K562 (cell line): ENCODE results near the gene NFIB. TPM values are rescaled to one million over a fixed set of nuclear protein-coding genes. Genes with fewer than 3 reads are reported as not detected.

Experiments
- MAFK ChIP-seq: IDR thresholded peaks from 2 replicates; pipeline ENCODE4 v1.6.1; 2011; ENCODE audit warnings: low read length, improper control_type of control experiment
- SAFB2 ChIP-seq: fragments of 200-400 bp; formaldehyde crosslinking; IDR thresholded peaks from 2 replicates; pipeline ENCODE4 v1.6.1; 2018; ENCODE audit warnings: borderline replicate concordance, low read length, low read depth, moderate library complexity; ENCODE audit not compliant: severe bottlenecking
- TEAD2 ChIP-seq: fragments of 450-650 bp; IDR thresholded peaks from 2 replicates; pipeline ENCODE4 v1.6.1; 2016; ENCODE audit warnings: missing genetic modification characterization, control low read depth, missing compliant biosample characterization
- ZNF436 ChIP-seq: fragments of 250-450, 450-650 bp; sonication (Bioruptor Pico); formaldehyde crosslinking; IDR thresholded peaks from 2 replicates; pipeline ENCODE4 v1.7.0; 2020; ENCODE audit warnings: mild to moderate bottlenecking
- polyA plus RNA-seq, 8 experiments: library from polyadenylated mRNA; depleted of rRNA in 4 of 8; stranded (reverse) in 5 of 8; unstranded in 3 of 8; fragments of >200 nt; fragmentation: Nextera tagmentation in 2 of 8; fragmentation: Illumina TruSeq in 1 of 8; extraction: Ambion mirVana in 2 of 8; extraction: Trizol in 1 of 8; gene quantifications; 2 replicates each; pipeline versions ENCODE4 v1.2.1 to v1.2.3, GENCODE V29; 2011 to 2014; ENCODE audit warnings: inconsistent platforms in 1 of 8, missing spikeins in 1 of 8
- total RNA-seq, 7 experiments: library from RNA; depleted of rRNA in 6 of 7; stranded (reverse); fragments of >200 nt in 6 of 7; fragmentation: Illumina TruSeq in 2 of 7; extraction: Trizol in 2 of 7; gene quantifications; 2 replicates each; pipeline versions ENCODE4 v1.2.1 to v1.2.3, GENCODE V29; 2011 to 2021; ENCODE audit warnings: low replicate concordance in 1 of 7
- TF ChIP-seq, protein P1 (sequence below), 2 experiments: fragments of 450-650 bp; formaldehyde crosslinking in 1 of 2; IDR thresholded peaks; 2 replicates each; pipeline versions ENCODE4 v1.4.0 to v1.6.1; 2014 to 2020; ENCODE audit warnings: mild to moderate bottlenecking in 2 of 2, borderline replicate concordance in 1 of 2, low read depth in 1 of 2

The NFIB gene
- total and polyA plus RNA-seq, 9 of the 15 experiments (the other 6 are each of a cell fraction or from before 2014, with no cell fraction given) = 1.2 to 3.3 (median 1.9) TPM

DNA sequence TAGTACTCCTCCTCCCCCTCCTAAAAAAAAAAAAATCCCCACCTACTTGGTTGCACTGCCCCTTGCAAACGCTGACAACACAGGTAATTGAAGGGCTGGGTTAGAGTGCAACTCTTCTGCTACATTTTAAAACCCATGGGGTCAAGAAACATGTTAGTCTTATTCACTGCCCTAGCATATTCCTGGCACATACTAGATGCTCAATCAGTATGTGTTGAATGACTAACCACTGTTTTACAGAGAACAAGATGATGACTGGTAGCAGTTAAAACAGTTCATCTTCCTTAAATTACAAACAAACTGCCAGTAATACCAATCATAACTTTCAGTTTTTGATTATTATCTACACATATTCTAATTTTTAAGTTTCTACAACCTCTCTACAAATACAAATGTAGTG lies 124.4 kb downstream of the NFIB start (continued):
- TF ChIP-seq, protein P1, sequence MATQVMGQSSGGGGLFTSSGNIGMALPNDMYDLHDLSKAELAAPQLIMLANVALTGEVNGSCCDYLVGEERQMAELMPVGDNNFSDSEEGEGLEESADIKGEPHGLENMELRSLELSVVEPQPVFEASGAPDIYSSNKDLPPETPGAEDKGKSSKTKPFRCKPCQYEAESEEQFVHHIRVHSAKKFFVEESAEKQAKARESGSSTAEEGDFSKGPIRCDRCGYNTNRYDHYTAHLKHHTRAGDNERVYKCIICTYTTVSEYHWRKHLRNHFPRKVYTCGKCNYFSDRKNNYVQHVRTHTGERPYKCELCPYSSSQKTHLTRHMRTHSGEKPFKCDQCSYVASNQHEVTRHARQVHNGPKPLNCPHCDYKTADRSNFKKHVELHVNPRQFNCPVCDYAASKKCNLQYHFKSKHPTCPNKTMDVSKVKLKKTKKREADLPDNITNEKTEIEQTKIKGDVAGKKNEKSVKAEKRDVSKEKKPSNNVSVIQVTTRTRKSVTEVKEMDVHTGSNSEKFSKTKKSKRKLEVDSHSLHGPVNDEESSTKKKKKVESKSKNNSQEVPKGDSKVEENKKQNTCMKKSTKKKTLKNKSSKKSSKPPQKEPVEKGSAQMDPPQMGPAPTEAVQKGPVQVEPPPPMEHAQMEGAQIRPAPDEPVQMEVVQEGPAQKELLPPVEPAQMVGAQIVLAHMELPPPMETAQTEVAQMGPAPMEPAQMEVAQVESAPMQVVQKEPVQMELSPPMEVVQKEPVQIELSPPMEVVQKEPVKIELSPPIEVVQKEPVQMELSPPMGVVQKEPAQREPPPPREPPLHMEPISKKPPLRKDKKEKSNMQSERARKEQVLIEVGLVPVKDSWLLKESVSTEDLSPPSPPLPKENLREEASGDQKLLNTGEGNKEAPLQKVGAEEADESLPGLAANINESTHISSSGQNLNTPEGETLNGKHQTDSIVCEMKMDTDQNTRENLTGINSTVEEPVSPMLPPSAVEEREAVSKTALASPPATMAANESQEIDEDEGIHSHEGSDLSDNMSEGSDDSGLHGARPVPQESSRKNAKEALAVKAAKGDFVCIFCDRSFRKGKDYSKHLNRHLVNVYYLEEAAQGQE (IDR thresholded peaks at IDR 0.05; ENCODE audit: borderline replicate concordance) = no peak
- TF ChIP-seq, protein P1 (CRISPR knock-in tag; IDR thresholded peaks at IDR 0.05; ENCODE audit: low read depth) = no peak
- TF ChIP-seq MAFK = no peak
- TF ChIP-seq ZNF436 (CRISPR knock-in tag) = no peak
- TF ChIP-seq TEAD2 (tag) = no peak
- TF ChIP-seq SAFB2 = no peak
